Measurements from ENCODE around the gene POLN. TPM values are rescaled to one million over a fixed set of nuclear protein-coding genes. Genes with fewer than 3 reads are reported as not detected.

The POLN gene
- total RNA-seq, 2 experiments from 2014 or later, result 2.1 to 2.3 TPM

DNA sequence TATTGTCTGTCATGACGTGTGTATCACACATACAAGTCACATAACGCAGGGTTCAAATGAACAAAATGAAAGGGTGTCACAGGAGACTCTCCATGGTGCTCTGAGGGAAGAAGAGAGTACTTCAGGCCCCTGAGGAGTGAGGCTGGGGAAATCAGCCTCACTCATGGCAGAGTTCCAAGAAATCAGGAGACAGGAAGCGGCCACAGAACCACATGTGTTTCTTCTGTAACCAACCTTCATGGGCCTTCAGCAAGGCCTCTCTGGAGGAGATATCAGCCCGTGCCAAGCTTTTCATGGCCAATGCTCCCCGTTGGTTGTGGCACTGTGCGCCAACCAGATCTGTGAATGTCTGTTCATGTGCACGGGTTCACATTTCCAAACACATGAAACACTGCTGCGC, 106.8 kb downstream of the POLN start:
- Histone ChIP-seq H3K27ac (ENCODE audit: low read depth in 1 of 2, low read length in 2 of 2) (no peak overlapping the region), H3K4me1 (ENCODE audit: insufficient read depth, low read length) (peaks cover 11% of the 10 kb centered on the region), H3K27me3 (ENCODE audit: control insufficient read depth in 1 of 2, insufficient read depth in 2 of 2, low read length in 2 of 2) (no peaks in the 10 kb centered on the region), H3K36me3 (ENCODE audit: insufficient read depth, low read length) (no peaks in the 10 kb centered on the region), H3K4me3 (ENCODE audit: low read length) (no peak overlapping the region), H3K9me3 (ENCODE audit: control insufficient read depth in 1 of 2, insufficient read depth in 1 of 2, low read length in 2 of 2) (peaks cover 0 to 16% of the 10 kb centered on the region in 2 experiments)
- Mint-ChIP-seq H3K27me3 (no peaks in the 10 kb centered on the region), H3K9me3 (peaks cover 6% of the 10 kb centered on the region), H3K36me3 (ENCODE audit: low read depth) (no peaks in the 10 kb centered on the region), H3K4me3 (no peak overlapping the region), H3K27ac (no peak overlapping the region), H3K4me1 (ENCODE audit: low read depth) (peaks cover 22% of the 10 kb centered on the region)
- peak; percentile 55 for ATAC-seq (ENCODE audit: poor library complexity)
- intact Hi-C loops (cut with DNase I, micrococcal nuclease), result no loop called here
- DNase-seq, result peak in 6 of 14 experiments; percentile 5 to 52 (median 34)
- TF ChIP-seq, protein P1, sequence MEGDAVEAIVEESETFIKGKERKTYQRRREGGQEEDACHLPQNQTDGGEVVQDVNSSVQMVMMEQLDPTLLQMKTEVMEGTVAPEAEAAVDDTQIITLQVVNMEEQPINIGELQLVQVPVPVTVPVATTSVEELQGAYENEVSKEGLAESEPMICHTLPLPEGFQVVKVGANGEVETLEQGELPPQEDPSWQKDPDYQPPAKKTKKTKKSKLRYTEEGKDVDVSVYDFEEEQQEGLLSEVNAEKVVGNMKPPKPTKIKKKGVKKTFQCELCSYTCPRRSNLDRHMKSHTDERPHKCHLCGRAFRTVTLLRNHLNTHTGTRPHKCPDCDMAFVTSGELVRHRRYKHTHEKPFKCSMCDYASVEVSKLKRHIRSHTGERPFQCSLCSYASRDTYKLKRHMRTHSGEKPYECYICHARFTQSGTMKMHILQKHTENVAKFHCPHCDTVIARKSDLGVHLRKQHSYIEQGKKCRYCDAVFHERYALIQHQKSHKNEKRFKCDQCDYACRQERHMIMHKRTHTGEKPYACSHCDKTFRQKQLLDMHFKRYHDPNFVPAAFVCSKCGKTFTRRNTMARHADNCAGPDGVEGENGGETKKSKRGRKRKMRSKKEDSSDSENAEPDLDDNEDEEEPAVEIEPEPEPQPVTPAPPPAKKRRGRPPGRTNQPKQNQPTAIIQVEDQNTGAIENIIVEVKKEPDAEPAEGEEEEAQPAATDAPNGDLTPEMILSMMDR (IDR thresholded peaks at IDR 0.05), result no peak
- ChIA-PET POLR2A (no interaction called here), CTCF (no interaction called here)

DNA sequence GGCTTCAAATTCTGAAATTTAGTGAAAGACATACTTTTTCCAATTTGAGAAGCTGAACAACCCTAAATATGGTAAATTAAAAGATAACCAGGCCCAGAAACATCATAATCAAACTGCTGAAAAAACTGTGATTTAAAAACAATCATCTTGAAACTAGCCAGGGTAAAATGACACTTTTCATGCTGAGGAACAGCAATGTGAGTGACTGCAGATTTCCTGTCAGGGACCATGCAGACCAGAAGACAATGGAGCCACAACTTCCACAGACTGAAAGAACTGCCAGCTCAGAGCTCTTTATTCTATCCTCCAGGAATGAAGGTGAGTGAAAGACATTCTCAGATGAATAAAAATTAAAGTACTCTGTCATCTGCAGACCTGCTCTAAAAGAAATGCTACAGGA, 109.5 kb downstream of the POLN start:
- ChIA-PET POLR2A (no interaction called here), CTCF (no interaction called here)
- peaks cover 0 to 16% of the 10 kb centered on the region in 2 experiments for H3K9me3 ChIP-seq (ENCODE audit: control insufficient read depth in 1 of 2, insufficient read depth in 1 of 2, low read length in 2 of 2)
- Mint-ChIP-seq H3K9me3 (peaks cover 6% of the 10 kb centered on the region), H3K27me3 (no peaks in the 10 kb centered on the region), H3K4me3 (no peak overlapping the region), H3K27ac (no peak overlapping the region), H3K36me3 (ENCODE audit: low read depth) (no peaks in the 10 kb centered on the region), H3K4me1 (ENCODE audit: low read depth) (peaks cover 18% of the 10 kb centered on the region)
- no peak for ATAC-seq (ENCODE audit: poor library complexity)
- no peak overlapping the region for H3K4me3 ChIP-seq (ENCODE audit: low read length)
- H3K27ac ChIP-seq (ENCODE audit: low read depth in 1 of 2, low read length in 2 of 2), result no peak overlapping the region
- H3K27me3 ChIP-seq (ENCODE audit: control insufficient read depth in 1 of 2, insufficient read depth in 2 of 2, low read length in 2 of 2), result no peaks in the 10 kb centered on the region
- peaks cover 11% of the 10 kb centered on the region for H3K4me1 ChIP-seq (ENCODE audit: insufficient read depth, low read length)
- DNase-seq, result no peak
- TF ChIP-seq, protein P1 (IDR thresholded peaks at IDR 0.05), result no peak
- H3K36me3 ChIP-seq (ENCODE audit: insufficient read depth, low read length), result no peaks in the 10 kb centered on the region
- intact Hi-C loops (cut with DNase I, micrococcal nuclease), result no loop called here

- no peaks in the 10 kb centered on the region for H3K27me3 ChIP-seq (ENCODE audit: control insufficient read depth in 1 of 2, insufficient read depth in 2 of 2, low read length in 2 of 2)
- intact Hi-C loops (cut with DNase I, micrococcal nuclease), result no loop called here
- no peaks in the 10 kb centered on the region for H3K4me1 ChIP-seq (ENCODE audit: insufficient read depth, low read length)
- ChIA-PET POLR2A (no interaction called here), CTCF (no interaction called here)
- H3K4me3 ChIP-seq (ENCODE audit: low read length), result no peak overlapping the region
- no peak for DNase-seq
- H3K27ac ChIP-seq (ENCODE audit: low read depth in 1 of 2, low read length in 2 of 2), result no peak overlapping the region
- H3K27me3 Mint-ChIP-seq, result no peaks in the 10 kb centered on the region
- no peaks in the 10 kb centered on the region for H3K36me3 Mint-ChIP-seq (ENCODE audit: low read depth)
- TF ChIP-seq, protein P1 (IDR thresholded peaks at IDR 0.05), result no peak
- H3K36me3 ChIP-seq (ENCODE audit: insufficient read depth, low read length), result no peaks in the 10 kb centered on the region
- H3K27ac Mint-ChIP-seq, result no peak overlapping the region
- no peak for ATAC-seq (ENCODE audit: poor library complexity)
- peaks cover 6% of the 10 kb centered on the region for H3K9me3 Mint-ChIP-seq
- H3K4me1 Mint-ChIP-seq (ENCODE audit: low read depth), result no peaks in the 10 kb centered on the region
- peaks cover 0 to 15% of the 10 kb centered on the region in 2 experiments for H3K9me3 ChIP-seq (ENCODE audit: control insufficient read depth in 1 of 2, insufficient read depth in 1 of 2, low read length in 2 of 2)
- H3K4me3 Mint-ChIP-seq, result no peak overlapping the region
Measured at GRCh38 chr4:2127609-2128332, 114.2 kb downstream of the POLN start.
